ENCODE data around the gene PNRC1. TPM values are rescaled to one million over a fixed set of nuclear protein-coding genes. Genes with fewer than 3 reads are reported as not detected.
"Not testable (repeated sequence)": the region's sequence is repeated elsewhere in the genome, so short reads cannot be mapped to it uniquely, and the experiment has no call there.

PNRC1 gene
- total and polyA plus RNA-seq, 8 donors = 30.2 to 170 (median 115) TPM

- ATAC-seq (peak in 3 of 4 donors; percentile 70 to 80 (median 73)), DNase-seq (no peak), FAIRE-seq (peak; percentile 95)
- Histone ChIP-seq H3K4me1 (no peaks in the 10 kb centered on the region), H3K4me3 (no peak overlapping the region), H3K9me3 (no peaks in the 10 kb centered on the region), H3K27me3 (no peaks in the 10 kb centered on the region), H3K27ac (no peak overlapping the region), H3K36me3 (no peaks in the 10 kb centered on the region)
- intact Hi-C loops (cut with DNase I) = no loop called here
- TF ChIP-seq, protein P1, sequence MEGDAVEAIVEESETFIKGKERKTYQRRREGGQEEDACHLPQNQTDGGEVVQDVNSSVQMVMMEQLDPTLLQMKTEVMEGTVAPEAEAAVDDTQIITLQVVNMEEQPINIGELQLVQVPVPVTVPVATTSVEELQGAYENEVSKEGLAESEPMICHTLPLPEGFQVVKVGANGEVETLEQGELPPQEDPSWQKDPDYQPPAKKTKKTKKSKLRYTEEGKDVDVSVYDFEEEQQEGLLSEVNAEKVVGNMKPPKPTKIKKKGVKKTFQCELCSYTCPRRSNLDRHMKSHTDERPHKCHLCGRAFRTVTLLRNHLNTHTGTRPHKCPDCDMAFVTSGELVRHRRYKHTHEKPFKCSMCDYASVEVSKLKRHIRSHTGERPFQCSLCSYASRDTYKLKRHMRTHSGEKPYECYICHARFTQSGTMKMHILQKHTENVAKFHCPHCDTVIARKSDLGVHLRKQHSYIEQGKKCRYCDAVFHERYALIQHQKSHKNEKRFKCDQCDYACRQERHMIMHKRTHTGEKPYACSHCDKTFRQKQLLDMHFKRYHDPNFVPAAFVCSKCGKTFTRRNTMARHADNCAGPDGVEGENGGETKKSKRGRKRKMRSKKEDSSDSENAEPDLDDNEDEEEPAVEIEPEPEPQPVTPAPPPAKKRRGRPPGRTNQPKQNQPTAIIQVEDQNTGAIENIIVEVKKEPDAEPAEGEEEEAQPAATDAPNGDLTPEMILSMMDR (IDR thresholded peaks at IDR 0.05) = peak in 3 of 4 donors; percentile 14 to 36 (median 16)
Measured at GRCh38 chr6:89122625-89123024, 42.1 kb downstream of the PNRC1 start.

DNA sequence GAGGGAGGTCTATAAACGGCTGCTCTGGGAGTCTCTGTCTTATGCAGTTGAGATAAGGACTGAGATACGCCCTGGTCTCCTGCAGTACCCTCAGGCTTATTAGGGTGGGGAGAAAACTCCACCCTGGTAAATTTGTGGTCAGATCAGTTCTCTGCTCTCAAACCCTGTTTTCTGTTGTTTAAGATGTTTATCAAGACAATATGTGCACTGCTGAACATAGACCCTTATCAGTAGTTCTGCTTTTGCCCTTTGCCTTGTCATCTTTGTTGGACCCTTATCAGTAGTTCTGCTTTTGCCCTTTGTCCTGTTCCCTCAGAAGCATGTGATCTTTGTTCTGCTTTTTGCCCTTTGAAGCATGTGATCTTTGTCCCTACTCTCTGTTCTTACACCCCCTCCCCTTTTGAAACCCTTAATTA, 47.7 kb downstream of the PNRC1 start:
- H3K27ac ChIP-seq; intact Hi-C loops (cut with DNase I): not testable (repeated sequence)

GRCh38 chr6:89131599-89131998, 51.0 kb downstream of the PNRC1 start:
- no peaks in the 10 kb centered on the region for H3K27me3 ChIP-seq
- H3K4me1 ChIP-seq = no peaks in the 10 kb centered on the region
- H3K36me3 ChIP-seq = no peaks in the 10 kb centered on the region
- intact Hi-C loops (cut with DNase I) = no loop called here
- 96 to 100% methylated on average over 3 of the region's 3 CpGs for WGBS, 2 donors
- TF ChIP-seq, protein P1 (IDR thresholded peaks at IDR 0.05) = no peak
- FAIRE-seq (no peak), ATAC-seq (no peak), DNase-seq (no peak)
- H3K27ac ChIP-seq = no peak overlapping the region
- H3K9me3 ChIP-seq = no peaks in the 10 kb centered on the region
- H3K4me3 ChIP-seq = no peak overlapping the region

More for the DNA sequence above, 47.7 kb downstream of the PNRC1 start:
- H3K4me1 ChIP-seq, H3K27me3 ChIP-seq, H3K36me3 ChIP-seq, ATAC-seq, H3K4me3 ChIP-seq, FAIRE-seq, DNase-seq, H3K9me3 ChIP-seq: not testable (repeated sequence)
- 67 to 68% methylated on average over 2 of the region's 2 CpGs for WGBS, 2 donors

GRCh38 chr6:89132057-89132456, 51.5 kb downstream of the PNRC1 start:
- no peak overlapping the region for H3K27ac ChIP-seq
- TF ChIP-seq, protein P1 (IDR thresholded peaks at IDR 0.05) = no peak
- H3K4me1 ChIP-seq = no peaks in the 10 kb centered on the region
- no peak for DNase-seq
- ATAC-seq = no peak
- no peaks in the 10 kb centered on the region for H3K9me3 ChIP-seq
- no peaks in the 10 kb centered on the region for H3K27me3 ChIP-seq
- FAIRE-seq = no peak
- H3K36me3 ChIP-seq = no peaks in the 10 kb centered on the region
- H3K4me3 ChIP-seq = no peak overlapping the region
- 88 to 96% methylated on average over 2 of the region's 2 CpGs for WGBS, 2 donors
- intact Hi-C loops (cut with DNase I) = no loop called here

- Histone ChIP-seq H3K36me3 (no peaks in the 10 kb centered on the region), H3K9me3 (no peaks in the 10 kb centered on the region), H3K27me3 (no peaks in the 10 kb centered on the region), H3K27ac (no peak overlapping the region), H3K4me3 (no peak overlapping the region), H3K4me1 (no peaks in the 10 kb centered on the region)
- intact Hi-C loops (cut with DNase I) = no loop called here
- WGBS, 2 donors = 89 to 90% methylated on average over 9 of the region's 9 CpGs
- TF ChIP-seq, protein P1 (IDR thresholded peaks at IDR 0.05) = no peak
- FAIRE-seq (no peak), DNase-seq (no peak), ATAC-seq (no peak)
Measured at GRCh38 chr6:89133981-89134380, 53.4 kb downstream of the PNRC1 start.
